Ishikawa (cell line): ENCODE results near the gene PHIP.

Experiments used
- CEBPB ChIP-seq: IDR thresholded peaks from 2 replicates; pipeline ENCODE4 v1.6.1; 2012
- CREB1 ChIP-seq: IDR thresholded peaks from 2 replicates; pipeline ENCODE4 v1.6.1; 2012; ENCODE audit warnings: low read depth
- EGR1 ChIP-seq: IDR thresholded peaks from 2 replicates; pipeline ENCODE4 v1.6.1; 2012
- EP300 ChIP-seq: IDR thresholded peaks from 2 replicates; pipeline ENCODE4 v1.6.1; 2012; ENCODE audit warnings: borderline replicate concordance
- FOXM1 ChIP-seq: IDR thresholded peaks from 2 replicates; pipeline ENCODE4 v1.6.1; 2012; ENCODE audit warnings: low read depth, borderline replicate concordance
- NFIC ChIP-seq: IDR thresholded peaks from 2 replicates; pipeline ENCODE4 v1.6.1; 2012
- RAD21 ChIP-seq: IDR thresholded peaks from 2 replicates; pipeline ENCODE4 v1.6.1; 2012; ENCODE audit warnings: low read depth
- TAF1 ChIP-seq: IDR thresholded peaks from 2 replicates; pipeline ENCODE4 v1.6.1; 2012; ENCODE audit warnings: low read depth, mild to moderate bottlenecking
- TCF12 ChIP-seq: IDR thresholded peaks from 2 replicates; pipeline ENCODE4 v1.6.1; 2012; ENCODE audit warnings: low read depth
- YY1 ChIP-seq: IDR thresholded peaks from 2 replicates; pipeline ENCODE4 v1.6.1; 2012; ENCODE audit warnings: low read depth
- ZBTB7A ChIP-seq: IDR thresholded peaks from 2 replicates; pipeline ENCODE4 v1.6.1; 2012; ENCODE audit warnings: low read depth
- TF ChIP-seq, protein P1 (sequence below): IDR thresholded peaks from 2 replicates; pipeline ENCODE4 v1.6.1; 2012
- TF ChIP-seq, protein P2 (sequence below): IDR thresholded peaks from 2 replicates; pipeline ENCODE4 v1.6.1; 2012; ENCODE audit warnings: low read depth, mild to moderate bottlenecking
- TF ChIP-seq, protein P3 (sequence below): IDR thresholded peaks from 2 replicates; pipeline ENCODE4 v1.6.1; 2012

DNA sequence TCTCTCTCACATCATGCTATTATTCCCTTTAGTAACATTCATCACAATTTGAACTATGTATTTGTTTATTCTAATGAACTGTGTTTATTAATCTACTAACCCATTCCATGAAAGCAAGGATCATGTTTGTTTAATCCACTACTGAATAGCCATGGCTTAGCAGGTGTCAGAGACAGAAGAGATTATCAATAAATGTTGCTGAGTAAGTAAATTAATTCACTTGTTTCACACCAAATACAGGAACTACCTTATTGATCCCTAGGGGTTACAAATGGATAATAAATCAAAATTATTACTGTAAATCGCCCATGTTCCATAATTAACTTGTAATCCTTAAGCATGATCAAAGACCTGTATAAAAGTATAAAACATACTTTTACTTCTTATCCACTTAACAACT, 76.6 kb downstream of the PHIP start:
- TF ChIP-seq TAF1, result no peak
- TF ChIP-seq EGR1, result no peak
- TF ChIP-seq CEBPB, result no peak
- TF ChIP-seq RAD21, result no peak
- TF ChIP-seq, protein P1, sequence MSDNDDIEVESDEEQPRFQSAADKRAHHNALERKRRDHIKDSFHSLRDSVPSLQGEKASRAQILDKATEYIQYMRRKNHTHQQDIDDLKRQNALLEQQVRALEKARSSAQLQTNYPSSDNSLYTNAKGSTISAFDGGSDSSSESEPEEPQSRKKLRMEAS, result no peak
- TF ChIP-seq, protein P2, sequence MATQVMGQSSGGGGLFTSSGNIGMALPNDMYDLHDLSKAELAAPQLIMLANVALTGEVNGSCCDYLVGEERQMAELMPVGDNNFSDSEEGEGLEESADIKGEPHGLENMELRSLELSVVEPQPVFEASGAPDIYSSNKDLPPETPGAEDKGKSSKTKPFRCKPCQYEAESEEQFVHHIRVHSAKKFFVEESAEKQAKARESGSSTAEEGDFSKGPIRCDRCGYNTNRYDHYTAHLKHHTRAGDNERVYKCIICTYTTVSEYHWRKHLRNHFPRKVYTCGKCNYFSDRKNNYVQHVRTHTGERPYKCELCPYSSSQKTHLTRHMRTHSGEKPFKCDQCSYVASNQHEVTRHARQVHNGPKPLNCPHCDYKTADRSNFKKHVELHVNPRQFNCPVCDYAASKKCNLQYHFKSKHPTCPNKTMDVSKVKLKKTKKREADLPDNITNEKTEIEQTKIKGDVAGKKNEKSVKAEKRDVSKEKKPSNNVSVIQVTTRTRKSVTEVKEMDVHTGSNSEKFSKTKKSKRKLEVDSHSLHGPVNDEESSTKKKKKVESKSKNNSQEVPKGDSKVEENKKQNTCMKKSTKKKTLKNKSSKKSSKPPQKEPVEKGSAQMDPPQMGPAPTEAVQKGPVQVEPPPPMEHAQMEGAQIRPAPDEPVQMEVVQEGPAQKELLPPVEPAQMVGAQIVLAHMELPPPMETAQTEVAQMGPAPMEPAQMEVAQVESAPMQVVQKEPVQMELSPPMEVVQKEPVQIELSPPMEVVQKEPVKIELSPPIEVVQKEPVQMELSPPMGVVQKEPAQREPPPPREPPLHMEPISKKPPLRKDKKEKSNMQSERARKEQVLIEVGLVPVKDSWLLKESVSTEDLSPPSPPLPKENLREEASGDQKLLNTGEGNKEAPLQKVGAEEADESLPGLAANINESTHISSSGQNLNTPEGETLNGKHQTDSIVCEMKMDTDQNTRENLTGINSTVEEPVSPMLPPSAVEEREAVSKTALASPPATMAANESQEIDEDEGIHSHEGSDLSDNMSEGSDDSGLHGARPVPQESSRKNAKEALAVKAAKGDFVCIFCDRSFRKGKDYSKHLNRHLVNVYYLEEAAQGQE, result no peak
- no peak for TF ChIP-seq NFIC
- TF ChIP-seq YY1, result no peak
- TF ChIP-seq EP300, result no peak
- no peak for TF ChIP-seq CREB1
- no peak for TF ChIP-seq FOXM1
- TF ChIP-seq ZBTB7A, result no peak
- TF ChIP-seq, protein P3, sequence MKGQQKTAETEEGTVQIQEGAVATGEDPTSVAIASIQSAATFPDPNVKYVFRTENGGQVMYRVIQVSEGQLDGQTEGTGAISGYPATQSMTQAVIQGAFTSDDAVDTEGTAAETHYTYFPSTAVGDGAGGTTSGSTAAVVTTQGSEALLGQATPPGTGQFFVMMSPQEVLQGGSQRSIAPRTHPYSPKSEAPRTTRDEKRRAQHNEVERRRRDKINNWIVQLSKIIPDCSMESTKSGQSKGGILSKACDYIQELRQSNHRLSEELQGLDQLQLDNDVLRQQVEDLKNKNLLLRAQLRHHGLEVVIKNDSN, result no peak
- TF ChIP-seq TCF12, result no peak
